Measurements from ENCODE around the gene CYP4V2.

DNA sequence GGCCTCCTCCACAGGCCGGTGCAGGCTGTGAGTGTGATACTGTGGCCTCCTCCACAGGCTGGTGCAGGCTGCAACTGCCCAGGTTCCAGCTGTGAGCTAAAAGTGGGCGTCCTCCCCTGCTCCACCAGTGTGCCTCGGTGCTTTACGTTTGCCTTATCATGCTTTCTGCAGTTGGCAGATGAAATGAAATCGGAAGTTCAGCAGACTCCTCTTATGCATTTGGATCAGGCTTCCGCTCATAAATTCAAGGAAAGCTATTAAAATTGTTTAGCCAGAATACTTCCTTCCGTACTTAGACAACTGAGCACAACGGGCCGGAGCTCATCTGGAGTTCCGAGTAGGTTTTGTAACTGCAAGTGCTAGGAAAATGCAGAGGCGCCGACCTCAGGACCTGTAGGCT lies 12.0 kb downstream of the CYP4V2 start:
- TF ChIP-seq, protein P1, sequence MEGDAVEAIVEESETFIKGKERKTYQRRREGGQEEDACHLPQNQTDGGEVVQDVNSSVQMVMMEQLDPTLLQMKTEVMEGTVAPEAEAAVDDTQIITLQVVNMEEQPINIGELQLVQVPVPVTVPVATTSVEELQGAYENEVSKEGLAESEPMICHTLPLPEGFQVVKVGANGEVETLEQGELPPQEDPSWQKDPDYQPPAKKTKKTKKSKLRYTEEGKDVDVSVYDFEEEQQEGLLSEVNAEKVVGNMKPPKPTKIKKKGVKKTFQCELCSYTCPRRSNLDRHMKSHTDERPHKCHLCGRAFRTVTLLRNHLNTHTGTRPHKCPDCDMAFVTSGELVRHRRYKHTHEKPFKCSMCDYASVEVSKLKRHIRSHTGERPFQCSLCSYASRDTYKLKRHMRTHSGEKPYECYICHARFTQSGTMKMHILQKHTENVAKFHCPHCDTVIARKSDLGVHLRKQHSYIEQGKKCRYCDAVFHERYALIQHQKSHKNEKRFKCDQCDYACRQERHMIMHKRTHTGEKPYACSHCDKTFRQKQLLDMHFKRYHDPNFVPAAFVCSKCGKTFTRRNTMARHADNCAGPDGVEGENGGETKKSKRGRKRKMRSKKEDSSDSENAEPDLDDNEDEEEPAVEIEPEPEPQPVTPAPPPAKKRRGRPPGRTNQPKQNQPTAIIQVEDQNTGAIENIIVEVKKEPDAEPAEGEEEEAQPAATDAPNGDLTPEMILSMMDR (IDR thresholded peaks at IDR 0.05 in 8 of 11, conservative IDR thresholded peaks at IDR 0.05 in 3 of 11): no peak
- TF ChIP-seq POLR2AphosphoS5 (IDR thresholded peaks at IDR 0.05): peak in 2 of 3 donors; percentile 33 to 40

Data from spleen (tissue), 7 donors.